ENCODE results near the gene SCML1.
A peak's percentile ranks its signal among the peaks of the same experiment; 100 is the strongest.

The SCML1 gene

GRCh38 chrX:17700976-17701375 is 36.3 kb upstream of the SCML1 start:
- no peak for TF ChIP-seq CTCF (IDR thresholded peaks at IDR 0.05; ENCODE audit: low read depth, low read length, missing control alignments)
- no peak for DNase-seq
- Histone ChIP-seq H3K27ac (no peak overlapping the region), H3K27me3 (replicated peaks) (no peaks in the 10 kb centered on the region), H3K4me3 (ENCODE audit: low read depth, low read length) (no peak overlapping the region), H3K36me3 (replicated peaks) (no peaks in the 10 kb centered on the region)
- in situ Hi-C loops (cut with HindIII; ENCODE audit: low pct_ligation_motif_present, low sequenced_read_pairs), result no loop called here

- in situ Hi-C loops (cut with HindIII; ENCODE audit: low pct_ligation_motif_present, low sequenced_read_pairs), result no loop called here
- TF ChIP-seq CTCF (IDR thresholded peaks at IDR 0.05; ENCODE audit: low read depth, low read length, missing control alignments), result no peak
- H3K27ac ChIP-seq, result no peak overlapping the region
- no peaks in the 10 kb centered on the region for H3K27me3 ChIP-seq (replicated peaks)
- H3K36me3 ChIP-seq (replicated peaks), result no peaks in the 10 kb centered on the region
- no peak for DNase-seq
- H3K4me3 ChIP-seq (ENCODE audit: low read depth, low read length), result no peak overlapping the region
These were observed 34.1 kb upstream of the SCML1 start for GRCh38 chrX:17703201-17703600.

- DNase-seq, result no peak
- H3K27ac ChIP-seq, result no peak overlapping the region
- no peaks in the 10 kb centered on the region for H3K27me3 ChIP-seq (replicated peaks)
- no peaks in the 10 kb centered on the region for H3K36me3 ChIP-seq (replicated peaks)
- in situ Hi-C loops (cut with HindIII; ENCODE audit: low pct_ligation_motif_present, low sequenced_read_pairs), result no loop called here
- H3K4me3 ChIP-seq (ENCODE audit: low read depth, low read length), result no peak overlapping the region
- TF ChIP-seq CTCF (IDR thresholded peaks at IDR 0.05; ENCODE audit: low read depth, low read length, missing control alignments), result no peak
These were observed 32.1 kb upstream of the SCML1 start for GRCh38 chrX:17705211-17705610.

DNA sequence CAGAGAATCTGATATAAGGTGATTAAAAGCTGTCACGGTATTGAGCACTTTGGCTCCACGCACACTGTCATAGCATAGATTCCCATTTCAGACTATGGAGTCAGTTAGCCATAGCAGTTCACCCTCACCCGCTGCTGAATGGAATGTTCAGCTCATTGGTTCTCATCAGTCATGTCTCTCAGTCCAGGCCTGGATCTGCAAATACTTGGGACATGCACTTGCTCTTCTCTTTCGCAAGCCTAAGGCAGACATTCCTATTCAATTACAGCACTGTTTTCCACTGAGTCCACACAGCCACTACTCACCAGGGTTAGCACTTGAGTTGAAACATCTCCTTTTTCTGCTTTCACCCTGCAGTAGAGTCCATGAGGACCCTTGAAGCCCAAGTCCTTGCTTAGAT is 30.6 kb upstream of the SCML1 start:
- H3K36me3 ChIP-seq (replicated peaks), result no peaks in the 10 kb centered on the region
- H3K27ac ChIP-seq, result no peak overlapping the region
- H3K4me3 ChIP-seq (ENCODE audit: low read depth, low read length), result no peak overlapping the region
- no peak for TF ChIP-seq CTCF (IDR thresholded peaks at IDR 0.05; ENCODE audit: low read depth, low read length, missing control alignments)
- no peaks in the 10 kb centered on the region for H3K27me3 ChIP-seq (replicated peaks)
- in situ Hi-C loops (cut with HindIII; ENCODE audit: low pct_ligation_motif_present, low sequenced_read_pairs), result no loop called here
- peak; percentile 66 for DNase-seq

- Histone ChIP-seq H3K27me3 (replicated peaks) (no peaks in the 10 kb centered on the region), H3K4me3 (ENCODE audit: low read depth, low read length) (no peak overlapping the region), H3K36me3 (replicated peaks) (no peaks in the 10 kb centered on the region), H3K27ac (no peak overlapping the region)
- TF ChIP-seq CTCF (IDR thresholded peaks at IDR 0.05; ENCODE audit: low read depth, low read length, missing control alignments), result no peak
- in situ Hi-C loops (cut with HindIII; ENCODE audit: low pct_ligation_motif_present, low sequenced_read_pairs), result no loop called here
- no peak for DNase-seq
These were observed 29.6 kb upstream of the SCML1 start for GRCh38 chrX:17707731-17708130.

GRCh38 chrX:17710871-17711301 is 26.4 kb upstream of the SCML1 start:
- no peak for TF ChIP-seq CTCF (IDR thresholded peaks at IDR 0.05; ENCODE audit: low read depth, low read length, missing control alignments)
- DNase-seq, result no peak
- no peak overlapping the region for H3K4me3 ChIP-seq (ENCODE audit: low read depth, low read length)
- H3K27me3 ChIP-seq (replicated peaks), result no peaks in the 10 kb centered on the region
- H3K36me3 ChIP-seq (replicated peaks), result no peaks in the 10 kb centered on the region
- H3K27ac ChIP-seq, result no peak overlapping the region
- in situ Hi-C loops (cut with HindIII; ENCODE audit: low pct_ligation_motif_present, low sequenced_read_pairs), result no loop called here

Measured in brain microvascular endothelial cell (primary cell).